Tibial artery (tissue), 4 donors: ENCODE data around the gene ASRGL1.
A peak's percentile ranks its signal among the peaks of the same experiment; 100 is the strongest.
"Not testable (repeated sequence)": the region's sequence is repeated elsewhere in the genome, so short reads cannot be mapped to it uniquely, and the experiment has no call there.

Source experiments
- DNase-seq, 2 donors: peaks; one replicate each; pipeline ENCODE4 v3.0.0-alpha.2; 2019
- H3K27ac ChIP-seq, 2 donors: fragments of 200-600 bp; sonication (generic) in 1 of 2; 1 replicate in 1 of 2; 2 replicates in 1 of 2; pipeline ENCODE4 v1.5.1; 2018 to 2019; ENCODE audit warnings: mild to moderate bottlenecking in 1 of 2
- H3K27me3 ChIP-seq, 2 donors: fragments of 200-600 bp; sonication (generic) in 1 of 2; one replicate each; pipeline versions ENCODE4 v1.5.1 to v1.6.0; 2016 to 2019
- H3K36me3 ChIP-seq, 3 donors: fragments of 200-600 bp; sonication (generic) in 2 of 3; one replicate each; pipeline ENCODE4 v1.5.1; 2016 to 2019; ENCODE audit warnings: mild to moderate bottlenecking in 2 of 3
- H3K4me1 ChIP-seq, 4 donors: fragments of 200-600 bp; sonication (generic) in 2 of 4; 1 replicate in 3 of 4; 2 replicates in 1 of 4; pipeline ENCODE4 v1.5.1; 2016 to 2019
- H3K4me3 ChIP-seq, 2 donors: fragments of 200-600 bp; sonication (generic) in 1 of 2; 1 replicate in 1 of 2; 2 replicates in 1 of 2; pipeline ENCODE4 v1.5.1; 2018 to 2019; ENCODE audit warnings: mild to moderate bottlenecking in 2 of 2
- H3K9me3 ChIP-seq, 3 donors: fragments of 200-600 bp; sonication (generic) in 1 of 3; one replicate each; pipeline ENCODE4 v1.5.1; 2016 to 2019
- CTCF ChIP-seq, 2 experiments: fragments of 200-600 bp in 1 of 2; fragments of 450-650 bp in 1 of 2; IDR thresholded peaks; one replicate each; pipeline ENCODE4 v1.5.1; 2017 to 2019; ENCODE audit warnings: antibody characterized with exemption in 2 of 2, mild to moderate bottlenecking in 1 of 2, moderate library complexity in 1 of 2
- intact Hi-C: fragments of 100-400 bp; cut with DNase I; formaldehyde crosslinking; loops from one replicate; pipeline ENCODE4 v1.15.0; 2023; ENCODE audit warnings: low total_unique reads

Gene ASRGL1

GRCh38 chr11:62309991-62310390, 27.3 kb upstream of the ASRGL1 start:
- H3K4me3 ChIP-seq: no peak overlapping the region
- H3K27ac ChIP-seq: no peak overlapping the region
- no peaks in the 10 kb centered on the region for H3K36me3 ChIP-seq
- TF ChIP-seq CTCF (IDR thresholded peaks at IDR 0.05): no peak
- peaks cover 0 to 36% of the 10 kb centered on the region in 2 donors for H3K27me3 ChIP-seq
- peaks cover 0 to 7% (median 0%) of the 10 kb centered on the region in 4 donors for H3K4me1 ChIP-seq
- no peak for DNase-seq
- H3K9me3 ChIP-seq: no peaks in the 10 kb centered on the region
- intact Hi-C loops: no loop called here

DNA sequence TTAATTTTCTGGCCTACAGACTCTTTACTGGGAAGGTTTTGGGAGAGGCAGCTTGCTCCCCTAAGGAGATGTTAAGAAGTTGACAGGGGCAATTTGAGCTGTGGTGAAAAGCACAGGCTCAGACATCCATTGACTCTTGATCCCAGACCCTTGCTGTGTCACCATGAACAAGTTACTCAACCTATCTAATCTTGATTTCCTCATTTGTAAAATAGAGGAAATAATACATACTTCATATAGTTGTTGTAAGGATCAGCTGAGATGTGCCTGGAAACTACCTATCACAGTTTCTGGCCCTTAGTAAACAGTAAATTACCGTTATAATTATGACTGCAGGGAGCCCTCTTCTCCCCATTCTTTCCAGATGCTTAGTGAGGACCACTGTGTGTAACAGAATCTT, 21.8 kb upstream of the ASRGL1 start:
- peaks cover 0 to 26% of the 10 kb centered on the region in 2 donors for H3K27me3 ChIP-seq
- H3K4me3 ChIP-seq: no peak overlapping the region
- intact Hi-C loops: loop anchor here (5.0 kb wide), 1 partner anchor 148 kb away; no protein-coding TSS in a partner anchor
- H3K36me3 ChIP-seq: no peaks in the 10 kb centered on the region
- H3K27ac ChIP-seq: no peak overlapping the region
- H3K9me3 ChIP-seq: no peaks in the 10 kb centered on the region
- H3K4me1 ChIP-seq: peaks cover 0 to 7% (median 0%) of the 10 kb centered on the region in 4 donors
- DNase-seq: no peak
- no peak for TF ChIP-seq CTCF (IDR thresholded peaks at IDR 0.05)

GRCh38 chr11:62322524-62322923, 14.7 kb upstream of the ASRGL1 start:
- H3K4me1 ChIP-seq: no peaks in the 10 kb centered on the region
- no peak for TF ChIP-seq CTCF (IDR thresholded peaks at IDR 0.05)
- no peaks in the 10 kb centered on the region for H3K9me3 ChIP-seq
- H3K4me3 ChIP-seq: no peak overlapping the region
- no peaks in the 10 kb centered on the region for H3K36me3 ChIP-seq
- no peak for DNase-seq
- intact Hi-C loops: no loop called here
- no peak overlapping the region for H3K27ac ChIP-seq
- H3K27me3 ChIP-seq: peaks cover 0 to 14% of the 10 kb centered on the region in 2 donors

- H3K4me3 ChIP-seq: no peak overlapping the region
- H3K9me3 ChIP-seq: no peaks in the 10 kb centered on the region
- TF ChIP-seq CTCF (IDR thresholded peaks at IDR 0.05): peak; percentile 38 to 39
- peak in 1 of 2 donors; percentile 30 for DNase-seq
- no peak overlapping the region for H3K27ac ChIP-seq
- intact Hi-C loops: no loop called here
- H3K4me1 ChIP-seq: no peaks in the 10 kb centered on the region
- H3K27me3 ChIP-seq: peaks cover 0 to 27% of the 10 kb centered on the region in 2 donors
- no peaks in the 10 kb centered on the region for H3K36me3 ChIP-seq
These were observed 12.3 kb upstream of the ASRGL1 start for GRCh38 chr11:62324731-62325556.

DNA sequence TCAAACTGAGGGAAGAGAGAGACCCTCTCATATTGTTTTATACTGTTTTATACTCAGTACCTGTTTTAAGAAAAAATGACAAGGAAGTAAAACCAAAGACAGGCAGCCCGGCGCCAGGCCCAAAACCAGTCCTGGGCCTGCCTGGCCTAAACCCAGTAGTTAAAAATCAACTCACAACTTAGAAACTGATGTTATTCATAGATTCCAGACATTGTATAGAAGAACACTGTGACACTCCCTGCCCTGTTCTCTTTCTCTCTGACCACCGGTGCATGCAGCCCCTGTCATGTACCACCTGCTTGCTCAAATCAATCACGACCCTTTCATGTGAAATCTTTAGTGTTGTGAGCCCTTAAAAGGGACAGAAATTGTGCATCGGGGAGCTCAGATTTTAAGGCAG, 11.5 kb upstream of the ASRGL1 start:
- H3K27me3 ChIP-seq: peaks cover 0 to 28% of the 10 kb centered on the region in 2 donors
- intact Hi-C loops, DNase-seq, H3K4me3 ChIP-seq, H3K9me3 ChIP-seq, H3K27ac ChIP-seq, H3K36me3 ChIP-seq, H3K4me1 ChIP-seq: not testable (repeated sequence)

- H3K4me1 ChIP-seq, H3K36me3 ChIP-seq, H3K27ac ChIP-seq, H3K4me3 ChIP-seq, H3K9me3 ChIP-seq, DNase-seq, intact Hi-C loops: not testable (repeated sequence)
- H3K27me3 ChIP-seq: peaks cover 0 to 24% of the 10 kb centered on the region in 2 donors
These were observed 10.5 kb upstream of the ASRGL1 start for GRCh38 chr11:62326719-62327118.

DNA sequence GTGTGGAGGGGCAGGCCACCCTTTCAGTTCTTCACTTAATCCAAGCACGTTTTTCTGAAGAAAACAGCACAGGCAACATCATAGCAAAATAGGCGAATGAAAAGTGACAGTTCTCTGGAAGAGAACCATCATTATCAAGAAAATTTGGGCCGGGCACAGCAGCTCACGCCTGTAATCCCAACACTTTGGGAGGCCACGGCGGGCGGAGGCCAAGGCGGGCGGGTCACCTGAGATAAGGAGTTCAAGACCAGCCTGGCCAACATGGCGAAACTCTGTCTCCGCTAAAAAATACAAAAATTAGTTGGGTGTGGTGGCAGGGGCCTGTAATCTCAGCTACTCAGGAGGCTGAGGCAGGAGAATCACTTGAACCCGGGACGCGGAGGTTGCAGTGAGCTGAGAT, 9.7 kb upstream of the ASRGL1 start:
- H3K4me1 ChIP-seq, DNase-seq, H3K4me3 ChIP-seq, H3K27ac ChIP-seq, H3K9me3 ChIP-seq, intact Hi-C loops, H3K36me3 ChIP-seq: not testable (repeated sequence)
- peaks cover 0 to 27% of the 10 kb centered on the region in 2 donors for H3K27me3 ChIP-seq

DNA sequence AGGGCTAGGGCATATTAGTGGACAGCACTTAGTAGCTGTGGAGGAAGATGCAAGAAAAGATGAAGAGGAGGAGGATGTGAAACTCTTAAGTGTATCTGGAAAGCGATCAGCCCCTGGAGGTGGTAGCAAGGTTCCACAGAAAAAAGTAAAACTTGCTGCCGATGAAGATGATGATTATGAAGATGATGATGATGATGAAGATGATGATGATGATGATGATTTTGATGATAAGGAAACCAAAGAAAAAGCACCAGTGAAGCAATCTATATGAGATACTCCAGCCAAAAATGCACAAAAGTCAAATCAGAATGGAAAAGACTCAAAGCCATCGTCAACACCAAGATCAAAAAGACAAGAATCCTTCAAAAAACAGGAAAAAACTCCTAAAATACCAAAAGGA, 6.0 kb upstream of the ASRGL1 start:
- H3K27me3 ChIP-seq: peaks cover 0 to 27% of the 10 kb centered on the region in 2 donors
- intact Hi-C loops, H3K36me3 ChIP-seq, DNase-seq, H3K9me3 ChIP-seq, H3K27ac ChIP-seq, H3K4me3 ChIP-seq, H3K4me1 ChIP-seq: not testable (repeated sequence)
